ENCODE measurements around the gene CHIT1. TPM values are rescaled to one million over a fixed set of nuclear protein-coding genes. Genes with fewer than 3 reads are reported as not detected.

The CHIT1 gene
- total and polyA plus RNA-seq, 2 of the 13 experiments (the other 11 are each of a cell fraction or from before 2014, with no cell fraction given) = not detected

DNA sequence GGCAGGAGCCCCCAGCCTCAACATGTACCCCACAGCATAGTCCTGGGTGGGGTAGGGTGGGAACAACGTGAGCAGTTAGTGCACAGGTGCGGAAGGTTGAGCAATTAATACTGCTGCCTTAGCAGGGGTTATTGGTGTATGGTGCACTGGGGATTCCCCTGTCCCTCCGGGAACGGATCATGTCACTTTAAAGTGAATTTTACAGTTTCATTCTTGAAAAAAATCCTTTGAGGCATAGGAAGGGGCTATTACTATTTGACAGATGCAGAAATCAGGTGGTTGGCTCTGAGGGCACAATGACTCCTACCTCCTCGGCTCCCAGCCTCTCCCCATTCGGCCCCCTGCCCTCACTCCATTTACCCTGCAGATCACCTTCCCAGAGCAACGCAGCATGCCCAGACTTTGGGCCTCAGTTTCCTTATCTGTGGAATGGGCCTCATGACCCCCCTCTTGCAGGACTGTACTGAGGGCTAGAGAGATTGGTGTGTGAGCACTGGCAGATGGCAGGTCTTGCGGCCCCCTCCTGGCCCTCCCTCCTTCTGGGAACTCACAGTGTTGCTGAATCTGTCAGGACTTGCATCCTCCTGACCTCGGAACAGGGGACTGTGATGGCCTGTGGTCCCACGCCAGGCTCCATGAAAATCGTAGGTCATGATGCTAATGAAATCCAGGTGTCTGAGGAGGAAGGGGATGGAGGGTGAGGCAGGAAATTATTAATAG lies 48.7 kb downstream of the CHIT1 start:
- no peaks in the 10 kb centered on the region for H4K20me1 ChIP-seq (ENCODE audit: insufficient read depth, low read length)
- in situ Hi-C loops (cut with HindIII; ENCODE audit: extremely low pct_ligation_motif_present, low pct_unique_long_range_greater_than_20kb) = no loop called here
- peaks cover 0 to 11% of the 10 kb centered on the region in 2 experiments; a peak in 3 of 5 replicates for H3K27me3 ChIP-seq (ENCODE audit: control insufficient read depth in 1 of 2, insufficient read depth in 2 of 2, low read length in 2 of 2)
- H3K4me2 ChIP-seq (ENCODE audit: low read depth, low read length) = no peak overlapping the region
- no peak overlapping the region for H3K9ac ChIP-seq (ENCODE audit: insufficient read depth, low read depth, low read length)
- peaks cover 20% of the 10 kb centered on the region for H3K4me1 ChIP-seq (ENCODE audit: insufficient read depth, low read length)
- BruUV-seq (replicated peaks) = no TSS peak
- 56% methylated on average over 11 of the region's 11 CpGs for WGBS (ENCODE audit: low lambda C conversion rate)
- intact Hi-C loops (cut with micrococcal nuclease; ENCODE audit: unreplicated experiment) = no loop called here
- H3K9me3 ChIP-seq (ENCODE audit: low read length) = no peaks in the 10 kb centered on the region
- no peak overlapping the region for H2AFZ ChIP-seq (ENCODE audit: low read length)
- H3K79me2 ChIP-seq (ENCODE audit: insufficient read depth, low read length) = no peaks in the 10 kb centered on the region
- TF ChIP-seq ZNF629 (CRISPR knock-in tag; conservative IDR thresholded peaks at IDR 0.05) (peak; percentile 52; the same call in 1 of the 2 replicates), ZNF34 (CRISPR knock-in tag; IDR thresholded peaks at IDR 0.05; ENCODE audit: borderline replicate concordance) (no peak)
- POLR2A ChIA-PET = no interaction called here
- no peaks in the 10 kb centered on the region for H3K36me3 ChIP-seq (replicated peaks in 1 of 2; ENCODE audit: control insufficient read depth in 1 of 2, insufficient read depth in 2 of 2, low read length in 2 of 2)
- CTCF ChIA-PET (ENCODE audit: low intra/inter-chr PET ratio, low total read pairs) = no interaction called here
- H3K4me3 ChIP-seq (replicated peaks in 1 of 3; ENCODE audit: insufficient read depth in 1 of 3, low read depth in 2 of 3, low read length in 3 of 3) = no peak overlapping the region
- no peak overlapping the region for H3K27ac ChIP-seq (ENCODE audit: extremely low read length, insufficient read depth, low read length)
- no peak for ATAC-seq
- DNase-seq (ENCODE audit: low spot score) = no peak
- no peak for FAIRE-seq

DNA sequence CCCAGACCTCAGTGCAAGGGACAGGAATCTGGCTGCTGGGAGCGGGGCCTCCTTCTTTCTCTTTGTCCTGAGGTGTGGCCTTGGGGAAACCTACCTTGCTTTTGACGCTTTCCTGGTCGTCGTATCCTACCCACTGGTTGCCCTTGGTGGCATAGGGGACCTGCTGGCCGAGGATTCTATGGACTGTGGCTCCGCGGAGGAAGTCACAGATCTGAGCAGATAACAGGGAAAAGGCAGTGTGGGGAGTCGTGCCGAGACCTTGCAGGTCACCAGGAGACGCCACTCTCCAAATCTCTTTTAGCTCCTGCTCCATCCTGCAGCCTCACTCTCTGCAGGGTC lies 49.8 kb downstream of the CHIT1 start:
- H3K4me2 ChIP-seq (ENCODE audit: low read depth, low read length) = no peak overlapping the region
- ATAC-seq (no peak), DNase-seq (ENCODE audit: low spot score) (no peak), FAIRE-seq (no peak)
- H3K79me2 ChIP-seq (ENCODE audit: insufficient read depth, low read length) = no peaks in the 10 kb centered on the region
- H3K4me3 ChIP-seq (replicated peaks in 1 of 3; ENCODE audit: insufficient read depth in 1 of 3, low read depth in 2 of 3, low read length in 3 of 3) = no peak overlapping the region
- no peaks in the 10 kb centered on the region for H4K20me1 ChIP-seq (ENCODE audit: insufficient read depth, low read length)
- no peak overlapping the region for H3K27ac ChIP-seq (ENCODE audit: extremely low read length, insufficient read depth, low read length)
- H2AFZ ChIP-seq (ENCODE audit: low read length) = no peak overlapping the region
- H3K9ac ChIP-seq (ENCODE audit: insufficient read depth, low read depth, low read length) = no peak overlapping the region
- peaks cover 0 to 3% of the 10 kb centered on the region in 2 experiments; a peak in 2 of 5 replicates for H3K27me3 ChIP-seq (ENCODE audit: control insufficient read depth in 1 of 2, insufficient read depth in 2 of 2, low read length in 2 of 2)
- no peaks in the 10 kb centered on the region for H3K9me3 ChIP-seq (ENCODE audit: low read length)
- H3K36me3 ChIP-seq (replicated peaks in 1 of 2; ENCODE audit: control insufficient read depth in 1 of 2, insufficient read depth in 2 of 2, low read length in 2 of 2) = no peaks in the 10 kb centered on the region
- in situ Hi-C loops (cut with HindIII; ENCODE audit: extremely low pct_ligation_motif_present, low pct_unique_long_range_greater_than_20kb) = no loop called here
- 66% methylated on average over 10 of the region's 10 CpGs for WGBS (ENCODE audit: low lambda C conversion rate)
- intact Hi-C loops (cut with micrococcal nuclease; ENCODE audit: unreplicated experiment) = no loop called here
- CTCF ChIA-PET (ENCODE audit: low intra/inter-chr PET ratio, low total read pairs) = no interaction called here
- peaks cover 20% of the 10 kb centered on the region for H3K4me1 ChIP-seq (ENCODE audit: insufficient read depth, low read length)
- BruUV-seq (replicated peaks) = no TSS peak
- POLR2A ChIA-PET = no interaction called here
- TF ChIP-seq RBM22 (optimal IDR thresholded peaks at IDR 0.05; ENCODE audit: low read length) = no peak
- no peak for TF ChIP-seq ZNF350 (CRISPR knock-in tag; IDR thresholded peaks at IDR 0.05; ENCODE audit: borderline replicate concordance, low read depth)
- TF ChIP-seq SRSF1 (optimal IDR thresholded peaks at IDR 0.05; ENCODE audit: low read depth, low read length) = no peak
- no peak for TF ChIP-seq CREM (IDR thresholded peaks at IDR 0.05)
- no peak for TF ChIP-seq CREM (CRISPR knock-in tag; IDR thresholded peaks at IDR 0.05)
- TF ChIP-seq PAX8 (CRISPR knock-in tag; IDR thresholded peaks at IDR 0.05; ENCODE audit: borderline replicate concordance) = no peak
- TF ChIP-seq RFXAP (CRISPR knock-in tag; IDR thresholded peaks at IDR 0.05; ENCODE audit: borderline replicate concordance) = no peak
- no peak for TF ChIP-seq ZNF709 (CRISPR knock-in tag; IDR thresholded peaks at IDR 0.05)
- TF ChIP-seq NCOA5 (CRISPR knock-in tag; IDR thresholded peaks at IDR 0.05) = no peak
- no peak for TF ChIP-seq NFYC (CRISPR knock-in tag; IDR thresholded peaks at IDR 0.05)
- no peak for TF ChIP-seq ZNF792 (CRISPR knock-in tag; IDR thresholded peaks at IDR 0.05)
- TF ChIP-seq, protein P1, sequence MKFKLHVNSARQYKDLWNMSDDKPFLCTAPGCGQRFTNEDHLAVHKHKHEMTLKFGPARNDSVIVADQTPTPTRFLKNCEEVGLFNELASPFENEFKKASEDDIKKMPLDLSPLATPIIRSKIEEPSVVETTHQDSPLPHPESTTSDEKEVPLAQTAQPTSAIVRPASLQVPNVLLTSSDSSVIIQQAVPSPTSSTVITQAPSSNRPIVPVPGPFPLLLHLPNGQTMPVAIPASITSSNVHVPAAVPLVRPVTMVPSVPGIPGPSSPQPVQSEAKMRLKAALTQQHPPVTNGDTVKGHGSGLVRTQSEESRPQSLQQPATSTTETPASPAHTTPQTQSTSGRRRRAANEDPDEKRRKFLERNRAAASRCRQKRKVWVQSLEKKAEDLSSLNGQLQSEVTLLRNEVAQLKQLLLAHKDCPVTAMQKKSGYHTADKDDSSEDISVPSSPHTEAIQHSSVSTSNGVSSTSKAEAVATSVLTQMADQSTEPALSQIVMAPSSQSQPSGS (CRISPR knock-in tag; IDR thresholded peaks at IDR 0.05) = no peak
- TF ChIP-seq ZSCAN9 (CRISPR knock-in tag; IDR thresholded peaks at IDR 0.05; ENCODE audit: borderline replicate concordance) = no peak
- no peak for TF ChIP-seq PHF21A (CRISPR knock-in tag; IDR thresholded peaks at IDR 0.05)
- TF ChIP-seq ZNF264 (CRISPR knock-in tag; IDR thresholded peaks at IDR 0.05) = no peak
- TF ChIP-seq HNRNPK (IDR thresholded peaks at IDR 0.05; ENCODE audit: low read depth, low read length, poor library complexity, severe bottlenecking) = no peak
- TF ChIP-seq ZNF557 (CRISPR knock-in tag; IDR thresholded peaks at IDR 0.05) = no peak
- no peak for TF ChIP-seq IRX3 (CRISPR knock-in tag; IDR thresholded peaks at IDR 0.05; ENCODE audit: borderline replicate concordance, low read depth)
- TF ChIP-seq PRPF4 (IDR thresholded peaks at IDR 0.05; ENCODE audit: low read depth, low read length, poor library complexity, severe bottlenecking) = no peak

Data from HepG2 (cell line).